Stimulated activated CD8-positive, alpha-beta memory T cell treated with anti-CD3 and anti-CD28 coated beads, Interleukin-15, amount 100 ng/mL, for 48 hours (primary cell): ENCODE data around the gene ALMS1.
"Not testable (repeated sequence)": the region's sequence is repeated elsewhere in the genome, so short reads cannot be mapped to it uniquely, and the experiment has no call there.

Experiments used
- DNase-seq, 2 donors: peaks; one replicate each; pipeline ENCODE4 v3.0.0-alpha.2; 2020; ENCODE audit warnings: low read depth in 2 of 2

ALMS1 gene

GRCh38 chr2:73385504-73386341, at the start of gene ALMS1:
Gene ALMS1, plus strand, starts transcription at chr2:73385836. Its CDS starts 33 bp downstream, at chr2:73385869.
- peak; percentile 82 to 90 for DNase-seq

- DNase-seq: no peak
These were observed 47.8 kb upstream of the ALMS1 start for GRCh38 chr2:73337828-73338227.

- no peak for DNase-seq
These were observed 46.4 kb upstream of the ALMS1 start for GRCh38 chr2:73339201-73339600.

- no peak for DNase-seq
These were observed 44.6 kb upstream of the ALMS1 start for GRCh38 chr2:73341039-73341438.

- DNase-seq: no peak
These were observed 41.6 kb upstream of the ALMS1 start for GRCh38 chr2:73343992-73344391.

- not testable (repeated sequence) for DNase-seq
These were observed 40.9 kb upstream of the ALMS1 start for GRCh38 chr2:73344747-73345146.

GRCh38 chr2:73350035-73350691, 35.5 kb upstream of the ALMS1 start:
- no peak for DNase-seq

GRCh38 chr2:73356097-73356496, 29.5 kb upstream of the ALMS1 start:
- DNase-seq: no peak

- no peak for DNase-seq
These were observed 25.5 kb upstream of the ALMS1 start for GRCh38 chr2:73359915-73360697.

GRCh38 chr2:73366060-73366459, 19.6 kb upstream of the ALMS1 start:
- DNase-seq: no peak

- no peak for DNase-seq
These were observed 16.9 kb upstream of the ALMS1 start for GRCh38 chr2:73368781-73369180.

GRCh38 chr2:73370348-73370747, 15.3 kb upstream of the ALMS1 start:
- no peak for DNase-seq

- no peak for DNase-seq
These were observed 12.3 kb upstream of the ALMS1 start for GRCh38 chr2:73373344-73373743.

GRCh38 chr2:73374269-73374668, 11.4 kb upstream of the ALMS1 start:
- DNase-seq: no peak

- no peak for DNase-seq
These were observed 9.0 kb upstream of the ALMS1 start for GRCh38 chr2:73376681-73377080.

- DNase-seq: no peak
These were observed 2.6 kb upstream of the ALMS1 start for GRCh38 chr2:73383036-73383435.

- DNase-seq: no peak
These were observed 523 bp upstream of the ALMS1 start for GRCh38 chr2:73385123-73385503.

GRCh38 chr2:73386342-73386868, 769 bp downstream of the ALMS1 start:
- no peak for DNase-seq

GRCh38 chr2:73386894-73387636, 1.4 kb downstream of the ALMS1 start:
- no peak for DNase-seq

GRCh38 chr2:73402386-73403103, 16.9 kb downstream of the ALMS1 start:
- DNase-seq: no peak

GRCh38 chr2:73403237-73403636, 17.6 kb downstream of the ALMS1 start:
- DNase-seq: no peak
